Subcutaneous abdominal adipose tissue (tissue), 5 donors: Measurements from ENCODE around the gene SH3PXD2B.

Source experiments
- H3K27ac ChIP-seq: one replicate; pipeline ENCODE4 v1.7.0; 2013; ENCODE audit warnings: low read depth, mild to moderate bottlenecking, inconsistent platforms, low read length, moderate library complexity
- H3K27me3 ChIP-seq, 5 donors: one replicate each; pipeline ENCODE4 v1.7.0; 2013; ENCODE audit warnings: low read length in 5 of 5, inconsistent platforms in 1 of 5; ENCODE audit not compliant: control insufficient read depth in 5 of 5, insufficient read depth in 4 of 5
- H3K36me3 ChIP-seq, 5 donors: one replicate each; pipeline ENCODE4 v1.7.0; 2013; ENCODE audit warnings: low read length in 5 of 5; ENCODE audit not compliant: control insufficient read depth in 5 of 5, insufficient read depth in 5 of 5
- H3K4me1 ChIP-seq, 5 donors: one replicate each; pipeline ENCODE4 v1.7.0; 2013; ENCODE audit warnings: low read length in 5 of 5, mild to moderate bottlenecking in 3 of 5, moderate library complexity in 1 of 5; ENCODE audit not compliant: control insufficient read depth in 5 of 5, insufficient read depth in 5 of 5
- H3K4me3 ChIP-seq, 5 donors: one replicate each; pipeline ENCODE4 v1.7.0; 2013; ENCODE audit warnings: low read length in 5 of 5, low read depth in 1 of 5
- H3K9ac ChIP-seq, 5 donors: one replicate each; pipeline ENCODE4 v1.7.0; 2013; ENCODE audit warnings: low read length in 5 of 5, mild to moderate bottlenecking in 4 of 5, moderate library complexity in 3 of 5
- H3K9me3 ChIP-seq, 5 donors: one replicate each; pipeline ENCODE4 v1.7.0; 2013; ENCODE audit warnings: low read length in 5 of 5; ENCODE audit not compliant: control insufficient read depth in 5 of 5
- donor health status: healthy.
- donor health status: healthy.
- donor health status: healthy.
- donor health status: healthy.
- donor health status: healthy.

Gene SH3PXD2B

GRCh38 chr5:172447646-172448365, 6.5 kb downstream of the SH3PXD2B start:
- Histone ChIP-seq H3K9ac (no peak overlapping the region), H3K27me3 (peaks cover 0 to 20% (median 0%) of the 10 kb centered on the region in 5 donors), H3K27ac (no peak overlapping the region), H3K4me1 (peaks cover 12 to 65% (median 51%) of the 10 kb centered on the region in 5 donors), H3K36me3 (no peaks in the 10 kb centered on the region), H3K9me3 (no peaks in the 10 kb centered on the region), H3K4me3 (no peak overlapping the region)

DNA sequence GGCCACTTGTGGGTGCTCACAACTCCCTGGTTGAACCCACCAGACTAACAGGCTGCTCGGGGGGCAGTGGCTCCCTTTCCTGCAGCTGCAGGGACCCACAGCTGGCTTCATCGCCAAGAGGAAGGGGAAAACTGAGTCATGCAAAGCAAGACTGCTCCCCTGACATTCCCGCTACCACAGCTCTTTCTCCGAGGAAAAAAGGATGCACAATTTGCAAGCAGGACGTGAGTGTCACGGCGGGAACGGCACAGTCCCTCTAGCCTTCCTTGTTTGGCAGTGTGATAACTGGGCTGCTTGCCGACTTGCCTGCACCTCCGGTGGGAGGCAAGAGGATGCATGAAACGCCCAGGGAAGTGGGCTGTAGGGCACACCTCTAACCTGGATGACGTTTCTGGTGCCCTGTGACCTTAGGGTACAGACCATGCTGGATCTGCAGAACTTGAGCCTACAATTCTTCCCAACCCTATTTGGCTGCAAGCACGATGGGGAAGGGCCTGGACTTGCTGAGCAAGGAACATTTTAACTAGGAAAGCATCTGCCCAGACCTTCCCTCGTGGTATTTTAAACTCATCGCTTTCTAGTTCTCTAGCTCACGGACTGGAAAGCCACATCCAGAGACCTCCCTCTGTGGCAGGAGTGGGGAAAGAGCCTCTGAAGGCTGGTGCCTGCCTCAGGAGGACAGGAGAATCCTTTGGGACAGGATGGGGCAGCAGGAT, 7.8 kb downstream of the SH3PXD2B start:
- Histone ChIP-seq H3K9me3 (no peaks in the 10 kb centered on the region), H3K27me3 (peaks cover 0 to 20% (median 0%) of the 10 kb centered on the region in 5 donors), H3K9ac (peak overlapping the region in 1 of 5 donors; percentile 18), H3K4me3 (peak overlapping the region in 3 of 5 donors; percentile 3 to 36 (median 21)), H3K27ac (no peak overlapping the region), H3K4me1 (peaks cover 9 to 55% (median 42%) of the 10 kb centered on the region in 5 donors), H3K36me3 (no peaks in the 10 kb centered on the region)

DNA sequence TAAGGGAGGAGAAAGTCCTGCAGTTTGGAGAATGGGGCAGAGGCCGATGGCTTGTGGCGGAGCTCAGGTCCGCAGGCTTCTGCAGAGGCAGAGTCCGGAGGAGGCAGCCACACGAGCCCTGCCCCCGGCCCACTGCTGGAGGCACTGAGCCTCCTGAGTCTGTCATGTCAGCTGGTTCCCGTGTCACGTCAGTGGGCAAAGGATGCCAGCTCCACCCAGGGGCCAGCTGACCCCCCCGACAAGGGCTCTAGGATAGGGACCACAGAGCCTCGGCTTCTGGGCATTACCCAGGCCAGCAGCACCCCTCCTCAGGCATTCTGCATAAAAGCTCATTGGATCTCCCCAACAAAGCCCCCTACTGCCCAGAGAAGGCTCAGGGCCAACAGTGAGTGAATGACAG, 8.5 kb downstream of the SH3PXD2B start:
- Histone ChIP-seq H3K4me1 (peaks cover 9 to 49% (median 41%) of the 10 kb centered on the region in 5 donors), H3K27me3 (peaks cover 0 to 20% (median 0%) of the 10 kb centered on the region in 5 donors), H3K4me3 (no peak overlapping the region), H3K9me3 (no peaks in the 10 kb centered on the region), H3K9ac (no peak overlapping the region), H3K36me3 (no peaks in the 10 kb centered on the region), H3K27ac (no peak overlapping the region)

DNA sequence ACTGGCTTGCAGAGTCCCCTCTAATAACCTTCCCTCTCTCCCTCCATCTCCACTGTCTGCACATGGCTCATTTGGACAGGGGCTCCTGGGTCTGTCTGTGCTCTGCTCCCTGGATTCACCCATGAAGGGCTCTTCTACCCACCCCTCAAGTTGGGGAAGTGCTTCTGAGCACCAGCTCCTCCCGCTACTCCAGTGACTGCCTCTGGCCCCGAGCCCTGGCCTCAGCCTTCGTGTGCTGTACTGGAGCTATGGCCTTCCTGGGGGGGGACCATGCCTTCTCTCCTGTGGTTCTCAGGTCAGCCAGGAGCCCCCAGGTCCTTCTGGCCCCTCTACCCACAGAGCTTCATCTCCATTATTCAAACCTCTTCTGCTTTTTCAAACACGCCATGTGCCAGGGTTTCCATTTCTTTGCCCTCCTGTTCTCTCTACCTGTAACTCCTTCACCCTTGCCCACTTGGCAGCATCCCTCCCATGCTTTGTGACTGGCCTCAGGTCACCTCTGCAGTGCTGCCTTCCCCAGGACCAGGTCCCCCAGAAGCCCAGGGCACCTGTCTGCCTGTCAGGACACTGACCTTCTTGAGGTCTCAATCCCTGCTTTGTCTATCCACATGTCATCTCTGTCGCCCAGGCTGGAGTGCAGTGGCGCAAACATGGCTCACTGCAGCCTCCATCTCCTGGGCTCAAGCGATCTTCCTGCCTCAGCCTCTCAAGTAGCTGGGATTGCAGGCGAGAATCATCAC, 9.5 kb downstream of the SH3PXD2B start:
- Histone ChIP-seq H3K4me1 (peaks cover 13 to 52% (median 47%) of the 10 kb centered on the region in 5 donors), H3K9me3 (no peaks in the 10 kb centered on the region), H3K27me3 (peaks cover 0 to 20% (median 0%) of the 10 kb centered on the region in 5 donors), H3K4me3 (no peak overlapping the region), H3K9ac (no peak overlapping the region), H3K27ac (peak overlapping the region; percentile 14), H3K36me3 (no peaks in the 10 kb centered on the region)

DNA sequence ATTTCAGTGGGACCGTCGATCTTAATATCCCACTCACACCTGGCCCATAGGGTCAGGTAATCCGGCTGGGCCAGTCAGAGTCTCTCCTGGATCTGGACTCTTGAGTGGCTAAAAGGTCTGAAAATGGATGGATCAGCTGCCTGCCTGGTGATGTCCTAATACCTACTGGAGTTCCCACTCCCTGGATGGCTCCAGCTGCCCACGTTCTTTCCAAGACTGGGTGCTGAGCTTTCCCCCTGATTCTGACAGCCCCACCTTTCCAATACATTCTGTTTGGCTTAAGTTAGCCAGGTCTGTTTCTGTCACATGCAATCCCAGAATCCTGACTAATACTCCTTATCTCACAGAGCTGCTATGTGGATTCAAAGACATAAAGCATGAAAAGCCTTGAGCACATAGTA, 10.2 kb downstream of the SH3PXD2B start:
- Histone ChIP-seq H3K4me1 (peaks cover 14 to 57% (median 53%) of the 10 kb centered on the region in 5 donors), H3K27ac (peak overlapping the region; percentile 14)

GRCh38 chr5:172443441-172444109, 10.8 kb downstream of the SH3PXD2B start:
- peaks cover 14 to 59% (median 54%) of the 10 kb centered on the region in 5 donors for H3K4me1 ChIP-seq

More for the DNA sequence above, 10.2 kb downstream of the SH3PXD2B start:
- Histone ChIP-seq H3K36me3 (no peaks in the 10 kb centered on the region), H3K9me3 (no peaks in the 10 kb centered on the region), H3K4me3 (no peak overlapping the region), H3K27me3 (peaks cover 0 to 18% (median 0%) of the 10 kb centered on the region in 5 donors), H3K9ac (no peak overlapping the region)

DNA sequence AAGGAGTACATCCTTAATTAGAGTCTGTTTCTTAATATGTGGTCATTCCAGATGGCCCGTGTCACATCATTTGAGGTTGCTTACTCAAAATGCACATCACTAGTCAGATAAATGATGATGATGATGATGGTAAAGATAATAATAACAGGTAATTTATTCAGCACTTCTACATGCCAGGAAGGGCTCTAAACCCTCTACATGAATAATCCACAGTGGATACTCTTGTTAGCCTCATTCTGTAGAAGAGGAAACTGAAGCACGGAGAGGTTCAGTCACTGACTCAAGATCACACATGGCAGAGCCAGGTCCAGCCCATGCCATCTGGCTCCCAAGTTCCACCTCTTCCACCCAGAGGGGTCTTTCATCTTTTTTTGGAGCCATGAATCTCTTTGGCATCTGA, 11.7 kb downstream of the SH3PXD2B start:
- Histone ChIP-seq H3K27me3 (peaks cover 0 to 17% (median 0%) of the 10 kb centered on the region in 5 donors), H3K4me1 (peaks cover 21 to 68% (median 64%) of the 10 kb centered on the region in 5 donors), H3K36me3 (no peaks in the 10 kb centered on the region), H3K9ac (no peak overlapping the region), H3K4me3 (no peak overlapping the region), H3K27ac (peak overlapping the region; percentile 14), H3K9me3 (no peaks in the 10 kb centered on the region)

More at GRCh38 chr5:172443441-172444109, 10.8 kb downstream of the SH3PXD2B start:
- no peaks in the 10 kb centered on the region for H3K9me3 ChIP-seq
- H3K27me3 ChIP-seq = peaks cover 0 to 17% (median 0%) of the 10 kb centered on the region in 5 donors
- no peak overlapping the region for H3K4me3 ChIP-seq
- no peaks in the 10 kb centered on the region for H3K36me3 ChIP-seq
- peak overlapping the region; percentile 14 for H3K27ac ChIP-seq
- H3K9ac ChIP-seq = no peak overlapping the region

- peaks cover 0 to 14% (median 0%) of the 10 kb centered on the region in 5 donors for H3K27me3 ChIP-seq
- H3K36me3 ChIP-seq = no peaks in the 10 kb centered on the region
- H3K27ac ChIP-seq = peak overlapping the region; percentile 4
- no peak overlapping the region for H3K4me3 ChIP-seq
- no peak overlapping the region for H3K9ac ChIP-seq
- H3K9me3 ChIP-seq = no peaks in the 10 kb centered on the region
- H3K4me1 ChIP-seq = peaks cover 22 to 68% (median 64%) of the 10 kb centered on the region in 5 donors
These were observed 13.0 kb downstream of the SH3PXD2B start for GRCh38 chr5:172441262-172441751.

DNA sequence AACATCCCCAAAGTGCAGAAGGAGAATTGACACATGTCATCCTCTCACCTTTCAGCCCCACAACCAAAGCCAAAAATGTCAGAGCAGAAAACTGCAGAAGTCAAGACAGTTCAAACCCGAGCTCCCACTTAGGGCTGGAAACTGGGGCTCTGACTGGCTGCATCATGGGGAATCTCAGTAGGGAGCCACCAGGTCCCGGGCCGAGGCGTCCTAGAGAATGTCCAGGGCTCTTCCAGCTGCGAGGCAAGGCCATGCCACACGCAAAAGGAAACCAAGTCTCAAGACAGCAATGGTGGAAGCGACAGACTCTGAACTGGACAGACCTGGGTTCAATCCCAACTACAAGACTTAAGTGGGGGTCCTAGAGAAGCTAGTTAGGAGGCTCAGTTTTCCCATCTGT, 13.8 kb downstream of the SH3PXD2B start:
- H3K4me3 ChIP-seq = no peak overlapping the region
- peaks cover 0 to 10% (median 0%) of the 10 kb centered on the region in 5 donors for H3K27me3 ChIP-seq
- H3K36me3 ChIP-seq = no peaks in the 10 kb centered on the region
- H3K4me1 ChIP-seq = peaks cover 21 to 60% (median 56%) of the 10 kb centered on the region in 5 donors
- no peak overlapping the region for H3K27ac ChIP-seq
- H3K9ac ChIP-seq = no peak overlapping the region
- H3K9me3 ChIP-seq = no peaks in the 10 kb centered on the region
